HG03196 (cell line): ENCODE data around the gene RMI2.
A peak's percentile ranks its signal among the peaks of the same experiment; 100 is the strongest.

Source experiments
- ATAC-seq: cut with Tn5 transposase; IDR thresholded peaks from one replicate; pipeline ENCODE4 v1.9.1; 2021; ENCODE audit not compliant: unreplicated experiment

RMI2 gene

DNA sequence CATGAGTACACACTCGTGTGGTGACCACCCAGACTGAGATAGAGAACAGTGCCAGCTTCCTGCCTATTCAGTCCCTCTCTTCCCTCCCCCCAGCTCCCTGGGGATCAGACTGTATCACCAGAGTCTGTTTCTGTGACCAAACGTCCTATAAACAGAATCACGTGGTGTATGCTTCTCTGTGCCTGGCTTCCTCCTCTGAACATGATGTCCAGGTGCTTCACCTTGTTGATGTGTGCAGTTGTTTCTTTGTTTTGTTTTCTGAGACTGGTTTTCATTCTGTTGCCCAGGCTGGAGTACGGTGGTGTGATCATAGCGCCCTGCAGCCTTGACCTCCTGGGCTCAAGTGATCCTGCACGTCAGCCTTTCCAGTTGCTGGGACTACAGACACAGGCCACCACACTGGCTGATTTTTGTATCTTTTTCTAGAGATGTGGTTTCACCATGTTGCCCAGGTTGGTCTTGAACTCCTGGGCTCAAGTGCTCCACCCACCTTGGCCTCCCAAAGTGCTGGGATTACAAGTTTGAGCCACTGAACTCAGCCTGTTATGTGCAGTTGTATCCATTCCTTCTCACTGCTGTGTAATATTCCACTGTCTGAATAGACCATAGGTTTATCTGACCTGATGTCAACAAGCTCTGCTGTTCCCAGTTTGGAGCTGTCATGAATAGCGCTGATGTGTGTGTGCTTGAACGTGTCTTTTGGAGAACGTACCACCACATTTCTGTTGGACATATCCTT, 35.2 kb upstream of the RMI2 start:
- ATAC-seq: peak; percentile 43

DNA sequence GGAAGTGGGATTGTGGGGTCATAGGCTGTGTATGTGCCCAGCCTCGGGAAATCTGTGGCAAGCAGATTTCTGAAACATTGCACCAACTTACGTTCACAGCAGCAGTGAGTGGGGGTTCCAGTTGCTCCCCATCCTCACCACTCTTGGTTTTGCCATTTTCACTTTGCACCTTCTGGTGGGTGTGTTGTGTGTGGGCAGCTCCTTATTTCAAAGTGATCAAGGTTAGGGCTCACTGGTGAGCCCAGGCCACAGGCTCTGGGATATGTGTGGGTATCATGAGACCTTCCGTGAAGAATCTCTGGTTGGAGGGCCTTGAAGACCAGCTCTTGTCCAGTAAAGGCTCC, 34.7 kb upstream of the RMI2 start:
- no peak for ATAC-seq

DNA sequence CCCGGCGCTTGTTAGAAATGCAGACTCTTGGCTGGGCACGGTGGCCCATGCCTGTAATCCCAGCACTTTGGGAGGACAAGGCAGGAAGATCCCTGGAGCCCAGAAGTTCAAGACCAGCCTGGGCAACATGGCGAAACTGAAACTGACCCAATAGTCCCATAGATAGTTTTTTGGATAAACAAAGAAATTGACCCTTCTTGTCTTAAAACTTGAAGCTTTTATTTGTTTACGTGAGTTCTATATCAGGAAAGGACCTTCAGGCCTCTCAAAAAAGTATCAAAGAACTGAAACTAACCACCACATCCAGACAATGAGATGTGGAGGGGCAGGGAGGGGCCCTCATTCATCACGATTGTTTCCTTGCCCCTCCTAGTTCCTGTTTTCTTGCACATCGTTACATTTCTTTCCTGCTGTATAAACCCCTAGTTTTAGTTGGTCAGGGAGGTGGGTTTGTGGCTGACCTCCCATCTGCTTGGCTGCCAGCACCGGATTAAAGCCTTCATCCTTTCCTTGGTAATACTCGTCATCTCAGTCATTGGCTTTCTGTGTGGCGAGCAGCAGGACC, 34.2 kb upstream of the RMI2 start:
- ATAC-seq: no peak

DNA sequence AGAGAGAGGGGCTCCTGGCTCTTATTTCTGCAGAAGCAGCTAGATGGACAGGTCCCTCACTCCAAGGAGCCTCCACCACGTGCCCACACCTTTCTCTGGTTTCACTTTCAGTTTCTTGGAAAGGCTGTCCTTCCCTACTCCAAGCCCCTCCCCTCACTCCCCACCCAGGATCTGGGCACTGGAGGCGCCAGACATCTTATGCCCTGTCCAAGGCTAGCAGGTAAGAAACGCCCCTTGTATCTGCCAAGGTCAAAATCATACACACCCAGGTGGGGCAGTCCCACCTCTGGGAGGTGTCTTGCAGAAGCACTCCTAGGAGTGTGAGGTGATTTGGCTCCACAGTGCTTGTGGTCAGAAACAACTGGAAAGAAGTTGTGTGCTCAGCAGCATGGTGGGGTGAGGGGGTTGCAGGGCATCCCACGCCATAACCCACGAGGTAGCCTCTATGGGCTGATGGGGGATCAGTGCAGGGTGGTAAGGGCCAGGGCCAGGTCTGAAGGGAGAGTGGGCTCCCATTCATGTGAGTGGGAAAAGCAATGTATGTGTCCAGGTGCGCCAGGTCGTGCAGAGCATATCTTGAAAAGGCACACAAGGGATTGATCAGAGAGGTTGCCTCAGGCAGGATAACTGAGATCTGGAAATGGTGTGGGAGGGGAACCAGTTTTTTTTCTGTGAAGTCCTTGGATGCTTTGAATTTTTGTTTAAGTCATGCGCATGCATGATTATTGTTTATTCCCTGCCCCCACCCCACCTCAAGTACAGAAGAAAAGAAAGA, 32.4 kb upstream of the RMI2 start:
- no peak for ATAC-seq

DNA sequence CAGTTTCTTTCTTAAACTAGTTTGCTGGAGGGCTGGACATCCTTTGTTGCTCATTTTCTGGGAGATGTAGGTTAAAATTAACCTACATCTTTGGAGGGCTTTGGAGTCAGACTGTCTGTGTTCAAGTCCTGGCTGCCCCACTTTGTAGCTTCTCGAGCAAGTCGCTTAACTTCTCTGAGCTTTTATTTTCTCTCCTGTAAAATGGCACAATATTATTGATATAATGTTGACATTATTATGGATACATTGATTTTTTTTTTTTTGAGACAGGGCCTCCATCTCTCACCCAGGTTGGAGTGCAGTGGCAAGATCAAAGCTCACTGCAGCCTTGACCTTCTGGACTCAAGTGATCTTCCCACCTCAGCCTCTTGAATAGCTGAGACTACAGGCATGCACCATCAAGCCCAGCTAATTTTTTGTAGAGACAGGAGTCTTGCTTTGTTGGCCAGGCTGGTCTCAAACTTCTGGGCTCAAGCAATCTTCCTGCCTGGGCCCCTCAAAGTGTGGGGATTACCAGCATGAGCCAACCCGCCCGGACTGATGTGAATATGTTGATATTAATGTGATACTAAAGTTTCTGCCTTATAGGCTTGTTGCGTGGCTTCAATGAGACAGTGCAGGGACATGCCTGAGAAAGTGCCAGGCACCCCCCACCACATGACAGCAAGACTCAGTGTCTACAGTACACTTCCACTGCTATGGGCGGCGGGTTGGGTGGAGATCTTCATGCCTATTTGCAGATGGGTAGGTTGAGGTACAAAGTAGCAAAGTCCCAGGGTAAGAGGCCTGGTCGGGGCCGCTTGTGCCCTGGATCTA, 31.6 kb upstream of the RMI2 start:
- ATAC-seq: no peak

DNA sequence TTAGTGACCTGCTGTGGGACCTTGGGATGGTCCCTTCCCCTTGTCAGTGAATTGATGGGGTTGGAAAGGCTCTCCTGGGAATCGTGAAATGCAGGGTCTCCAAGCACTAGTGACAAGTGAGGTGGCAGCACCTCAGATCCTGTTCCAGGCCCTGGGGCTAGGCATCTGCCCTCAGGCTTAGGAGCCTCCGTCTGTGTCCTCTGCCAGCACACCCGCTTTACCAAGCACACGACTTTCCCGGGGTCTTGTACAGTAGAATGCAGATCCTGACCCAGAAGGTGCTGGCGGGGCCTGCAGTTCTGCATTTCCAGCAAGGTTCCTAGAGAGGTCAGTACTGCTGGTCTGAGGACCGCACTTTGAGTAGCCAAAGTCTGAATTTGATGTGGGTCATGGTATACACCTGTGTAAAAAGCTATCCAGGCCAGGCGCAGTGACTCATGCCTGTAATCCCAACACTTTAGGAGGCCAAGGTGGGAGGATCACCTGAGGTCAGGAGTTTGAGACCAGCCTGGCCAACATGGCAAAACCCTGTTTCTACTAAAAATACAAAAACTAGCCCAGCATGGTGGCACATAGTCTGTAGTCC, 30.9 kb upstream of the RMI2 start:
- ATAC-seq: no peak

DNA sequence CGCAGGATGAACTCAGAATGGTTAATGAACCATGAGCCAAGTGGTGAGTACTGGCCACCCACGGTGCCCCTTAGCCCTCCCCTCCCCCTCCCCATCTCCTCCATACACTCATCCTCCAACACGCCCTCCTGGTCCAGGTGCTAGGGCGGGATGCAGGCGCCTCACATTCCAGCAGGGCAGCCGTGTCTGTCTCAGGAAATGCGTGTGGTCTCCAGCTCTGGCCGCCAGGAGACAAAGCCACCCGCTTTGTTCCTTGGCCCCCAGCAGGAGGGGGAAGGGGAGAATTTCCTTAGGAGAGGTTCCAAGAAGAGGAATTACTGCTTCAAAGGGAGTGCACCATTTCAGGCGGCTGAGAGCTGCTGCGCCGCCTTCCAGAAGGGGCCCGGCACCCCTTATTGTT, 29.7 kb upstream of the RMI2 start:
- ATAC-seq: no peak

DNA sequence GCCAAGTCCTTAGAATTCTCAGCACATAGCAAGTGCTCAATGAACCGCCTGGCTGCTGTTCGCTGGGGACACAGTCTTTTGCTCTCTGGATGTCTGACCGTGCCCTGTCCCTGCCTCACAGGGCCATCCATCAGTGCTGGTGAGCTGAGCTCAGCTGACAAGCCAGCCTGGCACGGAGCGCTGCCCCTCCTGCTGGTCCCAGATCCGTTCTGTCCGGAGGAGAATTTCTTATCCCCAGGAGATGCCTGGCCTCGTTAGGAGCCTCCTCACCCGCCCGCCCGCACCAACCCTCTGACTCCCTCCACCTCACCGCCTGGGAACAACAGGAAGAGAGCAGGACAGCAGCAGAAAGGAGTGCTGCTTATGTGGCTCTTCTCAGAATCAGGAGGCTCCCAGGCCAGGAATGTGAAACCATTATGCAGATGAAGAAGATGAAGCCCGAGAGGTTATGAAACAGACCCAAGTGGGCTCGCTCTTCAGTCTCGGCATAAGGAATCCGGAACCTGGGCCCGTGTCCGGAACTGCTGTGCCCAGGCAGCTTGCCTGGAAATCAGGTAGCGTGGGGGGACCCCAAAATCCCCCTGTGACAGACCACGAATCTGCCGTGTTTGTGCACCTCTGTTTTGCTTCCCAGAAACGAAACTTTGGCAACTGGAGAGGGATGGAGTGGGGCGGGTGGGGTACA, 28.8 kb upstream of the RMI2 start:
- no peak for ATAC-seq

DNA sequence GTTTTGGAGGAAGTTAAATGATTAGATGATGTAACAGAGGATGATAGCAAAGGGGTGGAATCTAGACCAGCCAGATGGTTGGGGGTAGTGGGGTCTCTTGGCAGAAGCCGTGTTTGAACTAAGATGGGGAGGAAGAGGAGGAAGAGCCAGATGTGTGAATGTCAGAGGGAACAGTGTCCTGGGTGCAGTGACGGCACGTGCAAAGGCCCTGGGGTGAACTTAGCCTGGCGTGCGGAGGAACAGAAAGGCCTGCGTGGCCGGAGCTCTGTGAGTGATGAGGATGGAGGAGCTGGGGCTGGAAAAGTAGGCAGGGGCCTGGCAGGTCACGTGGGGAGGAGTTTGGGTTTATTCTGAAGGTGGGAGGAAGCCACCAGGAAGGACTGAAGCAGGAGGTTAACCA, 26.4 kb upstream of the RMI2 start:
- ATAC-seq: no peak

DNA sequence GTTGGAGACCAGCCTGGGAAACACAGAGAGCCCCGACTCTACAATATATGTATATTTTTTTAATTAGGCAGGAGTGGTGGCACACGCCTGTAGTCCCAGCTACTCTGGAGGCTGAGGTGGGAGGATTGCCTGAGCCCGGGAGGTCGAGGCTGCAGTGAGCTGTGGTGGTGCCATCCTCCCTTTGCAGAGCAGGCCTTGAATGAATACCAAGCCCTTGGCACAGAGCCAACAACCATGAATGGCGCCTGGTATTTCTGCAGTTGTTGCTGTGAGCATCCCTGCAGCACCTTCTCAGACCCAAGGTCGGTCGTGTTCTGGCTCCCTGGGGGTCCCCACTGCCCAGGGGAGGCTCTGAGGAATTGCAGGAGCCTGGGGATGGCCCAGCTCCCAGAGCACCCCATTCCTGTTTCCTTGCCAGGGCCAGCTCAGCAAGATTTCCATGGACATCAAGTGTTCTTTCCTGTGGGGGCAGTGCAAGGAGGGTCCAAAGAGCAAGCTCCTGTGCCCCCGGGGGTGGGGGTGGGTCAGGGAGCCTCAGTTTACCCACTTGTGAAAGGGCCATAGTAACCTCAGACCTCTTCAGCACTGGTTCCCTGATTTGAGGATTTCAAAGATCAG, 25.6 kb upstream of the RMI2 start:
- ATAC-seq: no peak

DNA sequence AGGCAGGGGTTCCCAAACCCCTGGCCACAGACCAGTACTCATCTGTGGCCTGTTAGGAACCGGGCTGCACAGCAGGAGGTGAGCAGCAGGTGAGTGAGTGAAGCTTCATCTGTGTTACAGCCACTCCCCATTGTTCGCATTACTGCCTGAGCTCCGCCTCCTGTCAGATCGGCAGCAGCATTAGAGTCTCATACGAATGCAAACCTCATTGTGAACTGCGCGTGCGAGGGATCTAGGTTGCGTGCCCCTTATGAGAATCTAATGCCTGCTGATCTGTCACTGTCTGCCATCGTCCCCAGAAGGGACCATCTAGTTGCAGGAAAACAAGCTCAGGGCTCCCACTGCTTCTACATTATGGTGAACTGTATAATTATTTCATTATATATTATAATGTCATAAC, 25.1 kb upstream of the RMI2 start:
- no peak for ATAC-seq

DNA sequence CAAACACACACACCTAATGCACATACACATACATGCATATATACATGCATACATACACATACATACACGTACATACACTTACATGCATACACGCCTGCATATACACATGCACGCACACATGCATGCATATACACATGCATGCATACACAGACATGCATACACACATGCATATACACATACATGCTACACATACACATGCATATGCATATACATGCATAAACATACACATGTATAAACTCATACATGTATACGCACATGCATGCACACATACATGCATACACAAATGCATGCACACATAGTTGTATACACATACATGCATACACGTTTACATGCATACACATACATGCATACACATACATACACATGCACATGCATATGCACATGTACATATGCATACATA, 23.6 kb upstream of the RMI2 start:
- no peak for ATAC-seq

DNA sequence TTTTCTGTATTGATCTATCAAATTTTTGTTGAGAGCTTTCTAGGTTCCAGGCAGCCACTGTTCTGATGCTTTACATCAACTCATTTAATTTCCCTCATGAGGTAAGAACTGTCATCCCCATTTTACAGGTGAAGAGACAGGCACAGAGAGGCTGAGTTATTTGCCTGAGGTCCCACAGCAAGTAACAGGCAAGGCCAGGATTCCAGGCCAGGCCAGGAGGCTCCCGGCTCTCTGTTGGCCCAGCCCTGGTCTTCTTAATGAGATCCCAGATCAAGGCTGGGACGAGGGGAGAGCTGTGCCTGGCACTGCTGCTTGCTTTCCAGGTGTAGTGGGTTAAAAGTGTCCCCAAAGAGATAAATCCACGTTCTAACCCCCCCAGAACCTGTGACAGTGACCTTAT, 22.4 kb upstream of the RMI2 start:
- ATAC-seq: no peak

DNA sequence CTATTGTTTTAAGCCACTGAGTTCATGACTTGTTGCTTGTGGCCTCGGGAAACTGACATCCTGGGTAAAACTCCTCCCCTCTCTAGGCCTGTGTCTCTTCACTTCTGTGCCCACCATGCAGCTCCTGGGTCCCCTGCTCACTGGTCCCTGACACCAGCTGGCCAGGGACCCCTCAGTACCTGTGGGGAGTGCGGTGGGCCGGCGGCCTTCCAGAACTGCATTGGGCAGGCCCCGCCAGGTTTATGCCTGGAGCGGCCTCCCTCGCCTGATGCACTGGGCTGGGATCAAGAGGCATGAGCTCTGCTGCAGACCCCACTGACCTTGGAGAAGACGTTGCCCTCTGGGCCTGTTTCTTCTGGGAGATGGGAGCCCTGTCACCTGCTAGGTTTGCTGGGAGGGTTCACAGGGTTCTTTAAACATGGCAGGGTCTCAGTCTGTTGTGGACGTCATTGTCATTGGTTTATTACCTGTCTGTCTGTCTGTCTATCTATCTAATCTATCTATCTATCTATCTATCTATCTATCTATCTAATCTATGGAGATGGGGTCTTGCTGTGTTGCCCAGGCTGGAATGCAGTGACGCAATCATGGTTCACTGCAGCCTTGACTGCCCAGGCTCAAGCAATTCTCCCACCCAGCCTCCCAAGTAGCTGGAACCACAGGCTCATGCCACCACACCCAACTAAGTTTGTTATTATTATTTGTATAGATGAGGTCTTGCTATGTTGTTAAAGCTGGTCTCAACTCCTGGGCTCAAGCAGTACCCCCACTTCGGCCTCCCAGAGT, 21.5 kb upstream of the RMI2 start:
- ATAC-seq: no peak

DNA sequence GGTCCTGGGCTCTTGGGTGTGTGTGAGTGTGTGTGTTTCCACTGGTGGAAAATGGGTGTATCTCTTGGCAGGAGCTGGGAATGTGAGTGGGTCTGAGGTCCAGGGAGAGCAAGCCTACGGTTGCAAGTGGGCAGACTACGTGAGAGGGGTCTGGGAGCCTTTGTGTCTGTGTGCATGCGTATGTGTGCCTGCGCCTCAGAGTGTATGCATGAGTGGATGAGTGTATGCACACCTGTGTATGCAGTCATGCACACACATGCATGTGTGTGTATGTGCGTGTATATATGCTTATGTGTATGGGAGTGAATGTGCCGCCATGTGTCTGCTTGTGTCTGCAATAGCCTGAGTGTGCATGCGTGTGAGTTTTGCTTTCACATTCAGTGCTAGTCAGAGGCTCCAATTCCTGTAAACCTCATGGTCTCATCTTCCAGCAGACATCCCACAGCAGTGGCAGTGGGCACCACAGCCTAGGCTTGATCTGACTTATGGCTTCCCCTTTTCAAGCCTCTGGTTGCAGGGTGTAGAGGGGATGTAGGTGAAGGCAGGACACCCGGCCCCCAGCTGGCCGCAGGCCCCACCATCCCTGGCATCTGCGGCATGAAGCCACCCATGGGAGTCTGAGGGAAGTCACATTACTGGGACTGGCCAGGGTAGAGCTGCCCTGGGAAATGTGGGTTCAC, 19.7 kb upstream of the RMI2 start:
- no peak for ATAC-seq

DNA sequence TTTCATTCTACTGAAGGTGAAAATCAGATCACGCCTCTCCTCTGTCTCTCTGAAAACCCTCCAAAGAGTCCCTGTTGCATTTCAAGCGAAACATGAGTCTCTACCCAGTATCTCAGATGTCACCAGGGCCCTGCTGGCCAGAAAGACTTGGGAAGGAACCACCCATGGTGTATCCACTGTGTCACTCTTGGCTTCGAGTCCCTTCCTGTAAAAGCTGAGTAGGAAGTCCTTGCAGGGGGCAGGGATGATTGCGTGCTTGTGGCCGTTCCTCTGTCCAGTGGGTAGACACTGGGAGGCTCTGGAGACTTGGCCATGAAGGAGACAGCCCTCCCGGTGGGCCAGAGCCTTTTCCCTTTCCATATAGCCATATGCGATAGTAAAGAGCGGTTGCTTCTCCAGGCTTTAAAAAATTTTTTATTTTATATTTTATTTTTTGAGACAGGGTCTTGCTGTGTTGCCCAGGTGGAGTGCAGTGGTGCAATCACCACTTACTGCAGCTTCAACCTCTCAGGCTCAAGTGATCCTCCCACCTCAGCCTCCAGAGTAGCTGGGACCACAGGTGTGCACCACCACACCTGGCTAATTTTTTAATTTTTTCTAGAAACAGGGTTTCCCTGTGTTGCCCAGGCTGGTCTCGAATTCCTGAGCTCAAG, 19.0 kb upstream of the RMI2 start:
- no peak for ATAC-seq

DNA sequence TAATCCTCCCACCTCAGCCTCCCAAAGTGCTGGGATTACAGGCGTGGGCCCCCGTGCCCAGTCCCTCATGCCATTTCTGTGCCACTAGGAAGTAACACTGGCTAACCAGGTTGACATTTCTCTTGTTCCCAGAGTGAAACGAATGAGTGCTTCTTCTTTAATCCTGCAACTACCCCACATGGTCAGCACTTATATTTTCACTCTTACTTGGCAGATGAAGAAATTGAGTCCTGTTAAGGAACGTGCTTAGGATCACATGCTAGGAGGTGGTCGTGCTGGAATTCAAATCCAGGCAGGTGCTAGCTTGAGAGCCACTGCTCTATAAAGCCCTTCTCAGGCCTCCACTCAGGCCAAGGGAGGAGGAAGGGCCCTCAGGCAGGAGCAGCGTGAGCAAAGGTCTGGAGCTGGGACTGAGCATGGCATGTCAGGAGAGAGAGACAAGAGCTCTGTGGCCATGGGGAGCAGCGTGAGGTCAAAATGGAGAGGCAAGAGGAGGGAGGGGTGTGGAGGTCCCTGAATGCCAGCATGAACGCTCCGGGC, 18.5 kb upstream of the RMI2 start:
- no peak for ATAC-seq
